GM12873 (cell line): ENCODE data around the gene ZYG11B.
A peak's percentile ranks its signal among the peaks of the same experiment; 100 is the strongest.

ENCODE experiments used
- CTCF ChIP-seq: IDR thresholded peaks from 2 replicates; pipeline ENCODE4 v1.5.1; 2012; ENCODE audit warnings: low read depth, mild to moderate bottlenecking, moderate library complexity, low read length, control low read depth; ENCODE audit not compliant: insufficient read depth; ENCODE audit errors: missing control alignments

Gene ZYG11B

DNA sequence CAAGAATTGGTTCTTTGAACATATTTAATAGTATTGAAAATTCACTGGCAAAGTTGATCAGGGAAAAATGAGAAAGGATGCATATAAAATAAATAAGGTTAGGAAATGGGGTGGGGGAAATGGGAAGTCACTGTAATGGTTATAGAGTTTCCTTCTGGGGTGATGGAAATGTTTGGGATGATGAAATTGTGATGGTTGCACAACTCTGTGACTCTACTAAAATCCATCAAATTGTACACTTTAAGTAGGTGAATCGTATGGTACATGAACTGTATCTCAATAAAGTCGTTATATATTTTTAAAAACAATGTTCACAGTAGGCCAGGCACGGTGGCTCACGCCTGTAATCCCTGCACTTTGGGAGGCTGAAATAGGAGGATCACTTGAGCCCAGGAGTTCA is 59.9 kb downstream of the ZYG11B start:
- no peak for TF ChIP-seq CTCF

- no peak for TF ChIP-seq CTCF
Observed at GRCh38 chr1:52792036-52792435, 65.8 kb downstream of the ZYG11B start.

GRCh38 chr1:52795464-52795863 is 69.2 kb downstream of the ZYG11B start:
- no peak for TF ChIP-seq CTCF

GRCh38 chr1:52798331-52798730 is 72.1 kb downstream of the ZYG11B start:
- TF ChIP-seq CTCF, result no peak

- TF ChIP-seq CTCF, result no peak
Observed at GRCh38 chr1:52801011-52801410, 74.8 kb downstream of the ZYG11B start.

- no peak for TF ChIP-seq CTCF
Observed at GRCh38 chr1:52814465-52814864, 88.2 kb downstream of the ZYG11B start.

DNA sequence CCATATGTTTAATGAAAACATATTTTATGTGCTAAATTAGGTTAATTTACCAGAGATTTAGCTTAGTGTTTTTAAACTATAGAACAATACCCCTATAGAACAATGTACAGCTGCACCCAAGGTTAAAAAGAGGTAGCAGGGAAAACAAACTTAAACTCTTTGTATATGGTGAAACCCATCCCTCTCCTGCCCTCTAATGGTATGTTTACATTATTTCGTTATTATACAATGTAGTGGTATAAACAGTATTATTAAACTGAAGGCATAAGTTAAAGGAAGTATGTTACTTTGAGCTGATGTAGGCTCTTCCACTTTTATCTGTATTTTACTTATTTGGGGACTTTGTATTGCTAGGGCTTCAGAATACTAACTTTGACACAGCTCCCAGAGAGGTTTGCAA is 99.6 kb downstream of the ZYG11B start:
- TF ChIP-seq CTCF, result peak; percentile 22

DNA sequence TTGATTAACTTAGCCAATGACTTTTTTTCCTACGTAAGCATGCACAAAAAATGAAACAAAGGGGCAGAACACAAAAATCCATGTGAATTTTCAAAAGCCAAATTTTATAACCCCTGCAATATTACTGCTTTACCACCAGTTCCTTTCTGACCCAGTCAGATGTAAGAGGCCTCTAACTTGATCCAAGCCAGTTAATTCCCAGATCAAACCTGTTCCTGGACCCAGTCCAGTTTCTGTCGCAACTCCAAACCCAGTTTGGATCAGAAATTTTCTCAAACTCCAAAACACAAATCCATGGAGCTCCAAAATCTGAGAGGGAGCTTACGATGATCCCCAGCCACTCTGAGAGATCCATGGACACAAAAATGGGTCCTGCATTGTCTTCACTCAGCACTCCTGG is 108.5 kb downstream of the ZYG11B start:
- TF ChIP-seq CTCF, result no peak
